K562 (cell line): ENCODE data around the gene ADAM15. TPM values are rescaled to one million over a fixed set of nuclear protein-coding genes. Genes with fewer than 3 reads are reported as not detected.

Source experiments
- HDAC3 ChIP-seq: fragments of 450-650 bp; IDR thresholded peaks from 2 replicates; pipeline ENCODE4 v1.6.1; 2018; ENCODE audit warnings: borderline replicate concordance, mild to moderate bottlenecking, moderate library complexity; ENCODE audit not compliant: partially characterized antibody
- KLF10 ChIP-seq: fragments of 250-450 bp; sonication (Bioruptor Pico); IDR thresholded peaks from 2 replicates; pipeline ENCODE4 v1.6.1; 2021; ENCODE audit warnings: matching md5 sums
- MAFG ChIP-seq: fragments of 450-650 bp; conservative IDR thresholded peaks from 2 replicates; pipeline ENCODE4 v1.6.1; 2016; ENCODE audit warnings: missing genetic modification characterization, missing compliant biosample characterization
- MTF1 ChIP-seq: fragments of 250-450 bp; sonication (Bioruptor Pico); IDR thresholded peaks from 2 replicates; pipeline ENCODE4 v1.9.0; 2021; ENCODE audit warnings: moderate library complexity, mild to moderate bottlenecking, inconsistent platforms, borderline replicate concordance
- NFRKB ChIP-seq: fragments of 450-650 bp; IDR thresholded peaks from 2 replicates; pipeline ENCODE4 v1.6.1; 2016; ENCODE audit warnings: low read depth
- SMAD3 ChIP-seq: fragments of 450-650 bp; formaldehyde crosslinking; conservative IDR thresholded peaks from 2 replicates; pipeline ENCODE4 v1.4.0; 2020; ENCODE audit warnings: mild to moderate bottlenecking
- polyA plus RNA-seq, 8 experiments: library from polyadenylated mRNA; depleted of rRNA in 4 of 8; stranded (reverse) in 5 of 8; unstranded in 3 of 8; fragments of >200 nt; fragmentation: Nextera tagmentation in 2 of 8; fragmentation: Illumina TruSeq in 1 of 8; extraction: Ambion mirVana in 2 of 8; extraction: Trizol in 1 of 8; gene quantifications; 2 replicates each; pipeline versions ENCODE4 v1.2.1 to v1.2.3, GENCODE V29; 2011 to 2014; ENCODE audit warnings: inconsistent platforms in 1 of 8, missing spikeins in 1 of 8
- total RNA-seq, 7 experiments: library from RNA; depleted of rRNA in 6 of 7; stranded (reverse); fragments of >200 nt in 6 of 7; fragmentation: Illumina TruSeq in 2 of 7; extraction: Trizol in 2 of 7; gene quantifications; 2 replicates each; pipeline versions ENCODE4 v1.2.1 to v1.2.3, GENCODE V29; 2011 to 2021; ENCODE audit warnings: low replicate concordance in 1 of 7
- TF ChIP-seq, protein P1 (sequence below): fragments of 250-450 bp; sonication (Bioruptor Pico); IDR thresholded peaks from 2 replicates; pipeline ENCODE4 v1.4.0; 2020; ENCODE audit warnings: mild to moderate bottlenecking, moderate library complexity
- TF ChIP-seq, protein P2 (sequence below): sonication (generic); formaldehyde crosslinking; IDR thresholded peaks from 2 replicates; pipeline ENCODE4 v1.8.0; 2022; ENCODE audit warnings: mild to moderate bottlenecking, missing genetic modification reagents
- TF ChIP-seq, protein P3 (sequence below): fragments of 250-450 bp; sonication (Bioruptor Pico); IDR thresholded peaks from 2 replicates; pipeline ENCODE4 v1.5.1; 2021; ENCODE audit warnings: mild to moderate bottlenecking
- TF ChIP-seq, protein P4 (sequence below): fragments of 250-450 bp; sonication (Bioruptor Pico); IDR thresholded peaks from 2 replicates; pipeline ENCODE4 v1.4.0; 2020; ENCODE audit warnings: mild to moderate bottlenecking
- TF ChIP-seq, protein P5 (sequence below): sonication (generic); formaldehyde crosslinking; IDR thresholded peaks from 2 replicates; pipeline ENCODE4 v1.8.1; 2023; ENCODE audit warnings: mild to moderate bottlenecking, missing genetic modification reagents
- TF ChIP-seq, protein P6 (sequence below): fragments of 450-650 bp; formaldehyde crosslinking; IDR thresholded peaks from 2 replicates; pipeline ENCODE4 v1.4.0; 2020; ENCODE audit warnings: mild to moderate bottlenecking, moderate library complexity
- TF ChIP-seq, protein P7 (sequence below), 2 experiments: fragments of 200-800 bp in 1 of 2; sonication (Bioruptor generic) in 1 of 2; sonication (generic) in 1 of 2; formaldehyde crosslinking in 1 of 2; IDR thresholded peaks in 1 of 2; conservative IDR thresholded peaks in 1 of 2; 2 replicates each; pipeline versions ENCODE4 v1.5.0 to v1.6.1; 2016 to 2020; ENCODE audit warnings: missing compliant biosample characterization in 1 of 2, missing genetic modification characterization in 1 of 2, missing genetic modification reagents in 1 of 2

The ADAM15 gene
- total and polyA plus RNA-seq, 9 of the 15 experiments (the other 6 are each of a cell fraction or from before 2014, with no cell fraction given), result 0.69 to 72.3 (median 32.8) TPM

DNA sequence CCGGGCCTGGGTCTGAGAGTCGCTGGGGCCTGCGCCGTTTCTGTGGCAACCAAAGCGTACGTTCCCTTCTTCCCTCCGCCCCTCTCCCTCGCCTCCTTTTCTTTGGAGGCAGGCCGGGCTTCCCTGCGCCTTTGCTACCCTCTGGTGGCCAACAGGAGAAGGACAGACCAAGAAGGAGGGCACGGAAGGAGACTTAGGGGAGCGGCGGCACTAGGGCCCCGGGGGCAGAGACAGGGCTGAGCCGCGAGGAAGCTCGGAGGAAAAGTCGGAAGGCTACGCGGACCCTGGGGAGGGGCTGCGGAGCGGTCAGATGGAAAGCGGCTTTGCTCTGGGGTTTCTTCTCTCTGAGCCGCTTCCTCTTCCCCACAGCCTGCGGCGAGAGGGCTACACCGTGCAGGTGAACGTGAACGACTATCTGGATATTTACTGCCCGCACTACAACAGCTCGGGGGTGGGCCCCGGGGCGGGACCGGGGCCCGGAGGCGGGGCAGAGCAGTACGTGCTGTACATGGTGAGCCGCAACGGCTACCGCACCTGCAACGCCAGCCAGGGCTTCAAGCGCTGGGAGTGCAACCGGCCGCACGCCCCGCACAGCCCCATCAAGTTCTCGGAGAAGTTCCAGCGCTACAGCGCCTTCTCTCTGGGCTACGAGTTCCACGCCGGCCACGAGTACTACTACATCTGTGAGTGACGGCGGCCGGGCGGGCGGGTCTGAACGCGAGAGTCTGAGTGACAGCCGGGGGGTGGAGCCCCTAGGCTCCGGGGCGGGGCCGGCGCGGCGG is 33.8 kb downstream of the ADAM15 start (continued):
- TF ChIP-seq, protein P1, sequence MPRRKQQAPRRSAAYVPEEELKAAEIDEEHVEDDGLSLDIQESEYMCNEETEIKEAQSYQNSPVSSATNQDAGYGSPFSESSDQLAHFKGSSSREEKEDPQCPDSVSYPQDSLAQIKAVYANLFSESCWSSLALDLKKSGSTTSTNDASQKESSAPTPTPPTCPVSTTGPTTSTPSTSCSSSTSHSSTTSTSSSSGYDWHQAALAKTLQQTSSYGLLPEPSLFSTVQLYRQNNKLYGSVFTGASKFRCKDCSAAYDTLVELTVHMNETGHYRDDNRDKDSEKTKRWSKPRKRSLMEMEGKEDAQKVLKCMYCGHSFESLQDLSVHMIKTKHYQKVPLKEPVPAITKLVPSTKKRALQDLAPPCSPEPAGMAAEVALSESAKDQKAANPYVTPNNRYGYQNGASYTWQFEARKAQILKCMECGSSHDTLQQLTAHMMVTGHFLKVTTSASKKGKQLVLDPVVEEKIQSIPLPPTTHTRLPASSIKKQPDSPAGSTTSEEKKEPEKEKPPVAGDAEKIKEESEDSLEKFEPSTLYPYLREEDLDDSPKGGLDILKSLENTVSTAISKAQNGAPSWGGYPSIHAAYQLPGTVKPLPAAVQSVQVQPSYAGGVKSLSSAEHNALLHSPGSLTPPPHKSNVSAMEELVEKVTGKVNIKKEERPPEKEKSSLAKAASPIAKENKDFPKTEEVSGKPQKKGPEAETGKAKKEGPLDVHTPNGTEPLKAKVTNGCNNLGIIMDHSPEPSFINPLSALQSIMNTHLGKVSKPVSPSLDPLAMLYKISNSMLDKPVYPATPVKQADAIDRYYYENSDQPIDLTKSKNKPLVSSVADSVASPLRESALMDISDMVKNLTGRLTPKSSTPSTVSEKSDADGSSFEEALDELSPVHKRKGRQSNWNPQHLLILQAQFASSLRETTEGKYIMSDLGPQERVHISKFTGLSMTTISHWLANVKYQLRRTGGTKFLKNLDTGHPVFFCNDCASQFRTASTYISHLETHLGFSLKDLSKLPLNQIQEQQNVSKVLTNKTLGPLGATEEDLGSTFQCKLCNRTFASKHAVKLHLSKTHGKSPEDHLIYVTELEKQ (CRISPR knock-in tag), result no peak
- TF ChIP-seq, protein P2, sequence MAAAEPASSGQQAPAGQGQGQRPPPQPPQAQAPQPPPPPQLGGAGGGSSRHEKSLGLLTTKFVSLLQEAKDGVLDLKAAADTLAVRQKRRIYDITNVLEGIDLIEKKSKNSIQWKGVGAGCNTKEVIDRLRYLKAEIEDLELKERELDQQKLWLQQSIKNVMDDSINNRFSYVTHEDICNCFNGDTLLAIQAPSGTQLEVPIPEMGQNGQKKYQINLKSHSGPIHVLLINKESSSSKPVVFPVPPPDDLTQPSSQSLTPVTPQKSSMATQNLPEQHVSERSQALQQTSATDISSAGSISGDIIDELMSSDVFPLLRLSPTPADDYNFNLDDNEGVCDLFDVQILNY (CRISPR knock-in tag), result no peak
- TF ChIP-seq MAFG (tag) (no peak), SMAD3 (no peak), HDAC3 (no peak), NFRKB (no peak), KLF10 (CRISPR knock-in tag) (no peak), MTF1 (no peak)
- TF ChIP-seq, protein P3, sequence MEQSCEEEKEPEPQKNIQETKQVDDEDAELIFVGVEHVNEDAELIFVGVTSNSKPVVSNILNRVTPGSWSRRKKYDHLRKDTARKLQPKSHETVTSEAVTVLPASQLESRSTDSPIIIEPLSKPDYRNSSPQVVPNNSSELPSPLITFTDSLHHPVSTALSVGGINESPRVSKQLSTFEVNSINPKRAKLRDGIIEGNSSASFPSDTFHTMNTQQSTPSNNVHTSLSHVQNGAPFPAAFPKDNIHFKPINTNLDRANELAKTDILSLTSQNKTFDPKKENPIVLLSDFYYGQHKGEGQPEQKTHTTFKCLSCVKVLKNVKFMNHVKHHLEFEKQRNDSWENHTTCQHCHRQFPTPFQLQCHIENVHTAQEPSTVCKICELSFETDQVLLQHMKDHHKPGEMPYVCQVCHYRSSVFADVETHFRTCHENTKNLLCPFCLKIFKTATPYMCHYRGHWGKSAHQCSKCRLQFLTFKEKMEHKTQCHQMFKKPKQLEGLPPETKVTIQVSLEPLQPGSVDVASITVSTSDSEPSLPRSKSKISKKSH, result no peak
- TF ChIP-seq, protein P4, sequence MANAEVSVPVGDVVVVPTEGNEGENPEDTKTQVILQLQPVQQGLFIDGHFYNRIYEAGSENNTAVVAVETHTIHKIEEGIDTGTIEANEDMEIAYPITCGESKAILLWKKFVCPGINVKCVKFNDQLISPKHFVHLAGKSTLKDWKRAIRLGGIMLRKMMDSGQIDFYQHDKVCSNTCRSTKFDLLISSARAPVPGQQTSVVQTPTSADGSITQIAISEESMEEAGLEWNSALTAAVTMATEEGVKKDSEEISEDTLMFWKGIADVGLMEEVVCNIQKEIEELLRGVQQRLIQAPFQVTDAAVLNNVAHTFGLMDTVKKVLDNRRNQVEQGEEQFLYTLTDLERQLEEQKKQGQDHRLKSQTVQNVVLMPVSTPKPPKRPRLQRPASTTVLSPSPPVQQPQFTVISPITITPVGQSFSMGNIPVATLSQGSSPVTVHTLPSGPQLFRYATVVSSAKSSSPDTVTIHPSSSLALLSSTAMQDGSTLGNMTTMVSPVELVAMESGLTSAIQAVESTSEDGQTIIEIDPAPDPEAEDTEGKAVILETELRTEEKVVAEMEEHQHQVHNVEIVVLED, result peak; percentile 19; the same call in 1 of the 2 replicates
- TF ChIP-seq, protein P5, sequence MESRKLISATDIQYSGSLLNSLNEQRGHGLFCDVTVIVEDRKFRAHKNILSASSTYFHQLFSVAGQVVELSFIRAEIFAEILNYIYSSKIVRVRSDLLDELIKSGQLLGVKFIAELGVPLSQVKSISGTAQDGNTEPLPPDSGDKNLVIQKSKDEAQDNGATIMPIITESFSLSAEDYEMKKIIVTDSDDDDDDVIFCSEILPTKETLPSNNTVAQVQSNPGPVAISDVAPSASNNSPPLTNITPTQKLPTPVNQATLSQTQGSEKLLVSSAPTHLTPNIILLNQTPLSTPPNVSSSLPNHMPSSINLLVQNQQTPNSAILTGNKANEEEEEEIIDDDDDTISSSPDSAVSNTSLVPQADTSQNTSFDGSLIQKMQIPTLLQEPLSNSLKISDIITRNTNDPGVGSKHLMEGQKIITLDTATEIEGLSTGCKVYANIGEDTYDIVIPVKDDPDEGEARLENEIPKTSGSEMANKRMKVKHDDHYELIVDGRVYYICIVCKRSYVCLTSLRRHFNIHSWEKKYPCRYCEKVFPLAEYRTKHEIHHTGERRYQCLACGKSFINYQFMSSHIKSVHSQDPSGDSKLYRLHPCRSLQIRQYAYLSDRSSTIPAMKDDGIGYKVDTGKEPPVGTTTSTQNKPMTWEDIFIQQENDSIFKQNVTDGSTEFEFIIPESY (CRISPR knock-in tag), result peak; percentile 91
- TF ChIP-seq, protein P6, sequence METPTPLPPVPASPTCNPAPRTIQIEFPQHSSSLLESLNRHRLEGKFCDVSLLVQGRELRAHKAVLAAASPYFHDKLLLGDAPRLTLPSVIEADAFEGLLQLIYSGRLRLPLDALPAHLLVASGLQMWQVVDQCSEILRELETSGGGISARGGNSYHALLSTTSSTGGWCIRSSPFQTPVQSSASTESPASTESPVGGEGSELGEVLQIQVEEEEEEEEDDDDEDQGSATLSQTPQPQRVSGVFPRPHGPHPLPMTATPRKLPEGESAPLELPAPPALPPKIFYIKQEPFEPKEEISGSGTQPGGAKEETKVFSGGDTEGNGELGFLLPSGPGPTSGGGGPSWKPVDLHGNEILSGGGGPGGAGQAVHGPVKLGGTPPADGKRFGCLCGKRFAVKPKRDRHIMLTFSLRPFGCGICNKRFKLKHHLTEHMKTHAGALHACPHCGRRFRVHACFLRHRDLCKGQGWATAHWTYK (CRISPR knock-in tag), result no peak
- TF ChIP-seq, protein P7, sequence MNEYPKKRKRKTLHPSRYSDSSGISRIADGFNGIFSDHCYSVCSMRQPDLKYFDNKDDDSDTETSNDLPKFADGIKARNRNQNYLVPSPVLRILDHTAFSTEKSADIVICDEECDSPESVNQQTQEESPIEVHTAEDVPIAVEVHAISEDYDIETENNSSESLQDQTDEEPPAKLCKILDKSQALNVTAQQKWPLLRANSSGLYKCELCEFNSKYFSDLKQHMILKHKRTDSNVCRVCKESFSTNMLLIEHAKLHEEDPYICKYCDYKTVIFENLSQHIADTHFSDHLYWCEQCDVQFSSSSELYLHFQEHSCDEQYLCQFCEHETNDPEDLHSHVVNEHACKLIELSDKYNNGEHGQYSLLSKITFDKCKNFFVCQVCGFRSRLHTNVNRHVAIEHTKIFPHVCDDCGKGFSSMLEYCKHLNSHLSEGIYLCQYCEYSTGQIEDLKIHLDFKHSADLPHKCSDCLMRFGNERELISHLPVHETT (CRISPR knock-in tag; conservative IDR thresholded peaks at IDR 0.05 in 1 of 2, IDR thresholded peaks at IDR 0.05 in 1 of 2), result no peak
